GM18951 (cell line): Measurements from ENCODE around the gene ARHGEF17.

Experiments
- POLR2A ChIP-seq: IDR thresholded peaks from 4 replicates; pipeline ENCODE4 v1.6.1; 2011; ENCODE audit warnings: mild to moderate bottlenecking; ENCODE audit not compliant: insufficient read length, insufficient read depth; ENCODE audit errors: extremely low read depth
- in situ Hi-C: fragments of 300-500 bp; cut with MboI; formaldehyde crosslinking; loops from one replicate; pipeline ENCODE4 v1.12.0; 2022; ENCODE audit warnings: low sequenced_read_pairs, mixed read lengths, inconsistent platforms; ENCODE audit not compliant: unreplicated experiment

The ARHGEF17 gene

GRCh38 chr11:73291196-73291595 is 16.9 kb upstream of the ARHGEF17 start:
- in situ Hi-C loops, result loop anchor here (5.0 kb wide), 1 partner anchor 36 kb away; no protein-coding TSS in a partner anchor
- no peak for TF ChIP-seq POLR2A

- TF ChIP-seq POLR2A, result no peak
- in situ Hi-C loops, result loop anchor here (5.0 kb wide), 1 partner anchor 35 kb away; no protein-coding TSS in a partner anchor
These were observed 16.1 kb upstream of the ARHGEF17 start for GRCh38 chr11:73291781-73292524.

- in situ Hi-C loops, result loop anchor here (5.0 kb wide), 1 partner anchor 35 kb away; no protein-coding TSS in a partner anchor
These were observed 15.6 kb upstream of the ARHGEF17 start for GRCh38 chr11:73292525-73292894.

GRCh38 chr11:73293356-73293936 is 14.6 kb upstream of the ARHGEF17 start:
- in situ Hi-C loops, result loop anchor here (5.0 kb wide), 1 partner anchor 34 kb away; no protein-coding TSS in a partner anchor
- no peak for TF ChIP-seq POLR2A

More at GRCh38 chr11:73292525-73292894, 15.6 kb upstream of the ARHGEF17 start:
- no peak for TF ChIP-seq POLR2A

- TF ChIP-seq POLR2A, result no peak
- in situ Hi-C loops, result loop anchor here (5.0 kb wide), 1 partner anchor 33 kb away; no protein-coding TSS in a partner anchor
These were observed 13.5 kb upstream of the ARHGEF17 start for GRCh38 chr11:73294604-73295003.

GRCh38 chr11:73295241-73295995 is 12.7 kb upstream of the ARHGEF17 start:
- in situ Hi-C loops, result no loop called here
- no peak for TF ChIP-seq POLR2A

- TF ChIP-seq POLR2A, result no peak
- in situ Hi-C loops, result no loop called here
These were observed 12.1 kb upstream of the ARHGEF17 start for GRCh38 chr11:73295996-73296318.

- no peak for TF ChIP-seq POLR2A
- in situ Hi-C loops, result no loop called here
These were observed 11.4 kb upstream of the ARHGEF17 start for GRCh38 chr11:73296501-73297230.

GRCh38 chr11:73297231-73297590 is 10.9 kb upstream of the ARHGEF17 start:
- in situ Hi-C loops, result no loop called here
- TF ChIP-seq POLR2A, result no peak

GRCh38 chr11:73297702-73298101 is 10.4 kb upstream of the ARHGEF17 start:
- in situ Hi-C loops, result no loop called here
- TF ChIP-seq POLR2A, result no peak

- in situ Hi-C loops, result no loop called here
- no peak for TF ChIP-seq POLR2A
These were observed 9.8 kb upstream of the ARHGEF17 start for GRCh38 chr11:73298233-73298632.

- in situ Hi-C loops, result no loop called here
- TF ChIP-seq POLR2A, result no peak
These were observed 8.3 kb upstream of the ARHGEF17 start for GRCh38 chr11:73299751-73300150.
